HG03196 (cell line): Measurements from ENCODE around the gene CPNE6.
A peak's percentile ranks its signal among the peaks of the same experiment; 100 is the strongest.

Source experiments
- ATAC-seq: cut with Tn5 transposase; IDR thresholded peaks from one replicate; pipeline ENCODE4 v1.9.1; 2021; ENCODE audit not compliant: unreplicated experiment

The CPNE6 gene

GRCh38 chr14:24084440-24084839, 13.1 kb downstream of the CPNE6 start:
- ATAC-seq = no peak

- ATAC-seq = no peak
Measured at GRCh38 chr14:24085215-24085614, 13.9 kb downstream of the CPNE6 start.

- no peak for ATAC-seq
Measured at GRCh38 chr14:24086193-24086955, 15.0 kb downstream of the CPNE6 start.

GRCh38 chr14:24087004-24087403, 15.6 kb downstream of the CPNE6 start:
- ATAC-seq = no peak

- no peak for ATAC-seq
Measured at GRCh38 chr14:24088095-24088494, 16.7 kb downstream of the CPNE6 start.

GRCh38 chr14:24089890-24090289, 18.5 kb downstream of the CPNE6 start:
- no peak for ATAC-seq

GRCh38 chr14:24092110-24092504, 20.7 kb downstream of the CPNE6 start:
- ATAC-seq = no peak

DNA sequence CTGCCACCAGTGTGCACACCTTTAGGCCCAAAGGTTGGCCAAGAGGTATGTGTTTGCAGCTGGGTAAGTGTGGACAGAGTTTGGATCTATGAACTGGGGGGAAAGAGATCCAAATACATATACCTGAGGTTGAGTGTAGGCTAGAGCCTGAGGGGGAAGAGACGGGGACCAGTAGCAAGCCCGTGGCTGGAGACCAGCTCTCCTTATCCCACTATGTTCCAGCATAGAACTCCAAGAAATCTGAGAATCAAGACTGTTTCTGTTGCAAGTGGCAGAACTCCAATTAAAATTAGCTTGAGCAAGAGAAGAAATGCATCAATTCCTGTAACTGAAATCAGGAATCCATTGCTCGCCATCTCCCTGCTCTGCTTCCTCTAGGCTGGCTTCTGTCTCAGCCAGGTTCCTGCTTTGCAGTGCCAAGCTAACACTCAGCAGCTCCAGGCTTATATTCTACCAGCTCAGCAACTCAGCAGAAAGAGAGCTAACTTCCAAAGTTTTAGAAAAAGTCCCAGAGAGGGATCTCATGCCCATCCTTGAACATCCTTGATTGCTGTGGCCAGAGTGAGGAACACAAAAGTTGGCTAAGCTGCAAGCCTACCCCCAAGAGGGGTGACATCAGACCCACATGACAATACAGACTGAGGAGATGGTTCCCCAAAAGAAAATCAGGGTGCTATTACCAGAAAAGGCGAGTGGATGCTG, 21.3 kb downstream of the CPNE6 start:
- no peak for ATAC-seq

DNA sequence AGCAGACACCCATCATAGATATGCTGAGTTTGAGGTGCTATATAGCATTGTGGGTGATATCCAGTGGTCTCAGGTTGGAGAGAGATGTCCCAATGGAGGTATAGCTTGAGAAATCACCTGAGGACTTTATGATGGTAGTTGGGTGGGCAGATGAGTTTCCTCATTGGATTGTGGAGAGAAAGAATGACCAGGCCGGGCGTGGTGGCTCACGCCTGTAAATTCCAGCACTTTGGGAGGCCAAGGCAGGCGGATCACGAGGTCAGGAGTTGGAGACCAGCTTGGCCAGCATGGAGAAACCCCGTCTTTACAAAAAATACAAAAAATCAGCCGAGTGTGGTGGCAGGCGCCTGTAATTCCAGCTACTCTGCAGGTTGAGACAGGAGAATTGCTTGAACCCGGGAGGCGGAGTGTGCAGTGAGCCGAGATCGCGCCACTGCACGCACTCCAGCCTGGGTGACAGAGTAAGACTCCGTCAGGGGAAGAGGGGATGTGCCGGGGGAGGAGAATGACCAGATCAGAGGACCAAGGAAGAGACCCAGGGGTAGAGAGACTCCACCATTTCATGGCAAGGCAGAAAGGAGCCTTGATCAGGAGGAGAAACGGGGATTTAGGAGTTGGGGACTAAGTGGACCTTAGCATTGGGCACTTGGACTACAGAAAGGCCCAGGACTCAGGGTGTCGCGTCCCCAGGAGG, 22.0 kb downstream of the CPNE6 start:
- no peak for ATAC-seq

- peak; percentile 51 for ATAC-seq
Measured at GRCh38 chr14:24093901-24094840, 22.8 kb downstream of the CPNE6 start, which contains the start of gene PCK2. Gene PCK2 (plus strand): TSS chr14:24094311. CDS start chr14:24094406, 95 bp downstream.

GRCh38 chr14:24094841-24095270, 23.5 kb downstream of the CPNE6 start:
- ATAC-seq = no peak

- ATAC-seq = peak; percentile 61
Measured at GRCh38 chr14:24095271-24096068, 24.1 kb downstream of the CPNE6 start.

GRCh38 chr14:24096545-24097181, 25.3 kb downstream of the CPNE6 start:
- no peak for ATAC-seq

DNA sequence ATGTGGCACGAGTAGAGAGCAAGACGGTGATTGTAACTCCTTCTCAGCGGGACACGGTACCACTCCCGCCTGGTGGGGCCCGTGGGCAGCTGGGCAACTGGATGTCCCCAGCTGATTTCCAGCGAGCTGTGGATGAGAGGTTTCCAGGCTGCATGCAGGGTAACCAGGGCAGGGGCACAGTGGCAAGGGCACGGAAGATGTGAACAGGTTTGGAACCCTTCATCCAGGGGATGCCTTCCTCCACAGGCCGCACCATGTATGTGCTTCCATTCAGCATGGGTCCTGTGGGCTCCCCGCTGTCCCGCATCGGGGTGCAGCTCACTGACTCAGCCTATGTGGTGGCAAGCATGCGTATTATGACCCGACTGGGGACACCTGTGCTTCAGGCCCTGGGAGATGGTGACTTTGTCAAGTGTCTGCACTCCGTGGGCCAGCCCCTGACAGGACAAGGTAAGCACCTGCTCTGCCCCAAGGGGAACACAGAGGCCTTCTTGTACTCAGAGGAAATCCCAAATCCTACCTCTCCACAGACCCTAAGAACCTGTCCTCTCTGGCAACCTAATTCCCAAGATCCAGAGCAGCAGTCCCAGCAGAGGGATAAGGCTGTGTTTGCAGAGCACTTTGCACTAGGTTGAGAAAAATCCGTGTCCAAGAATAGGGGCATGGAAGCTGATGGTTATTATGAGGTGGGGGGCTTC, 27.0 kb downstream of the CPNE6 start:
- no peak for ATAC-seq

DNA sequence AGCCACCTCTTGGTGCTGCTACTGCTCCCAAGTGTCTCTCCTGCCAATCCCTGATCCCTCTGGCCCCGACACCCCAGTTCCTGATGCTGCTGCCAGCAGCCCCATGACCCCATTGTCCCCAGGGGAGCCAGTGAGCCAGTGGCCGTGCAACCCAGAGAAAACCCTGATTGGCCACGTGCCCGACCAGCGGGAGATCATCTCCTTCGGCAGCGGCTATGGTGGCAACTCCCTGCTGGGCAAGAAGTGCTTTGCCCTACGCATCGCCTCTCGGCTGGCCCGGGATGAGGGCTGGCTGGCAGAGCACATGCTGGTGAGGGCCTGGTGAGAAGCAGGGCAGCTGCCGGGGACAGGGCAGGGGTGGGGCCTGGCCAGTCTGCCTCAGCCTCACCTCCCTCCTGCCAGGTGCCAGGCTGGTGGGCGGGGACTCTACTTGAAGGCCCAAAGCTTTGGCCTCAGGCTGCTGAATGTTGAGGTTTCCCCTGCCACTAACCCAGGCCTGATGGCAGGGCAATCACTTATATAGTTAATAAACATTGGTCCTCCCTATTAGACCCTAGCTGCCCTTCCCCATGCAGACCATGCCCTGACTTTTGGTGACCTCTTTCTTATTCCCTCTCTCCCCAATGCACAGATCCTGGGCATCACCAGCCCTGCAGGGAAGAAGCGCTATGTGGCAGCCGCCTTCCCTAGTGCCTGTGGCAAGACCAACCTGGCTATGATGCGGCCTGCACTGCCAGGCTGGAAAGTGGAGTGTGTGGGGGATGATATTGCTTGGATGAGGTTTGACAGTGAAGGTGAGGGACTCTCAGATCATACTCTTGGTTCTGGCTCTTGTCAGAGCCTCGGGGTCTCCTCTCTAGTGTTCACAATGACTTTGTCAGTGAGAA, 27.8 kb downstream of the CPNE6 start:
- no peak for ATAC-seq

- no peak for ATAC-seq
Measured at GRCh38 chr14:24100197-24100981, 29.0 kb downstream of the CPNE6 start.

DNA sequence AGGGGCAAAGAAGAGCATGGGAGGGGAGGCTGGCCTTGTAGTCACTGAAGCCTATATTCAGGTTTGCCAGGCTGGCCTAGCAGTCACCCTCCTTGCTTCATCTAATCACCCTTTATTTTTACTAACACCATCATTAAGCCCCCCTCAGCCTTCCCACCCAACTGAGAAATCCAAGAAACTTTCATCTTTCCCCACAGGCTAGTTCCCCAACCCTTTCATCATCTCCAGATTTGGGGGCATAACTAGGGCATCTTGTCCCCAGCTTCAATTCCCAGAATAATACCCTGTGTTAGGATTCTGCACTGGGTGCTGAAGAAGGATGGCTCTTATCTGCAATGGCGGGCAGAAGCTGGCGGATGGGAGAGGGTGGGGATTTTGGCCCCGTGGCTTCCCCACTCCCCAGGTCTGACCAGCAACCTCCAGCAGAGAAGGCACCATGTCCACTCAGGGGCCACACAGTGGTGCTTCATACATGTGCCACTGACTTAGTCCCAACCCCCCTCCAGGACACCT, 29.7 kb downstream of the CPNE6 start:
- no peak for ATAC-seq
